Stimulated activated memory B cell treated with anti-CD40 and anti-IgM and Interleukin-4, amounts not matched to agents 10 μg/mL and 1 μg/mL and 100 μg/mL, for 72 hours (primary cell): ENCODE measurements around the gene TTC9.
"Not testable (repeated sequence)": the region's sequence is repeated elsewhere in the genome, so short reads cannot be mapped to it uniquely, and the experiment has no call there.

Source experiments
- ATAC-seq: fragments of 150-1000 bp; cut with Tn5 transposase; 2 replicates; pipeline ENCODE4 v1.10.0; 2021
- H3K27ac Mint-ChIP-seq: one replicate; pipeline ENCODE4 v1.8.0; 2022; ENCODE audit warnings: mild to moderate bottlenecking, mixed read lengths
- H3K27me3 Mint-ChIP-seq: one replicate; pipeline ENCODE4 v1.8.0; 2022; ENCODE audit warnings: mixed read lengths
- H3K36me3 Mint-ChIP-seq: one replicate; pipeline ENCODE4 v1.8.0; 2022; ENCODE audit warnings: mixed read lengths
- H3K4me1 Mint-ChIP-seq: one replicate; pipeline ENCODE4 v1.8.0; 2022; ENCODE audit warnings: mixed read lengths
- H3K4me3 Mint-ChIP-seq: one replicate; pipeline ENCODE4 v1.8.0; 2022; ENCODE audit warnings: mild to moderate bottlenecking, moderate library complexity, mixed read lengths
- H3K9me3 Mint-ChIP-seq: one replicate; pipeline ENCODE4 v1.8.0; 2022; ENCODE audit warnings: mixed read lengths

TTC9 gene

DNA sequence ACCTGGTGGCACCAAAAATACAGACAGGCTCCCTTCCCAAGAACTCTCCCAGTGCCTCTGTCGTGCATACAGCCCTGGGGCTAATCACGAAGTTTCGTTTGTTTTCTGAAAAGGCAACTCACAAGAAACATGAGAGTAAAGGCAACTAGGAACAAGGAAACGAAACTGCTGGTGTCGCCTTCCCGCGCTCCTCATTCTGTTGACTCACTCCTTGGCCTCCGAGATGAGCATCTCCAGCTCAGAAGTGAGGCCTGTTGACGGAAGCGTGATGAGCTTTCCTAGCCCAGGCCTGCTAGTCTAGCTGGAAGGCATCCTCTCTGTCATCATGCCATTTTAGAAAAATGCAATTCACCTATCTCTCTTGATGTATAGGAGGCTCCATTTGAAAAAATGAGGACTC lies 50.5 kb downstream of the TTC9 start:
- no peaks in the 10 kb centered on the region for H3K36me3 Mint-ChIP-seq
- H3K27me3 Mint-ChIP-seq, result no peaks in the 10 kb centered on the region
- no peaks in the 10 kb centered on the region for H3K4me1 Mint-ChIP-seq
- no peak for ATAC-seq
- H3K27ac Mint-ChIP-seq, result no peak overlapping the region
- no peaks in the 10 kb centered on the region for H3K9me3 Mint-ChIP-seq
- H3K4me3 Mint-ChIP-seq, result no peak overlapping the region

GRCh38 chr14:70696026-70696425 lies 54.3 kb downstream of the TTC9 start:
- no peaks in the 10 kb centered on the region for H3K36me3 Mint-ChIP-seq
- no peak overlapping the region for H3K4me3 Mint-ChIP-seq
- H3K9me3 Mint-ChIP-seq, result no peaks in the 10 kb centered on the region
- no peaks in the 10 kb centered on the region for H3K27me3 Mint-ChIP-seq
- ATAC-seq, result no peak
- peaks cover under 1% of the 10 kb centered on the region for H3K4me1 Mint-ChIP-seq
- H3K27ac Mint-ChIP-seq, result no peak overlapping the region

GRCh38 chr14:70697701-70698100 lies 56.0 kb downstream of the TTC9 start:
- Mint-ChIP-seq H3K27ac (peak overlapping the region; percentile 1), H3K4me3 (no peak overlapping the region), H3K4me1 (peaks cover 11% of the 10 kb centered on the region), H3K9me3 (no peaks in the 10 kb centered on the region), H3K36me3 (no peaks in the 10 kb centered on the region), H3K27me3 (no peaks in the 10 kb centered on the region)
- no peak for ATAC-seq

GRCh38 chr14:70698288-70698687 lies 56.6 kb downstream of the TTC9 start:
- H3K36me3 Mint-ChIP-seq, result no peaks in the 10 kb centered on the region
- H3K27me3 Mint-ChIP-seq, result no peaks in the 10 kb centered on the region
- no peak overlapping the region for H3K4me3 Mint-ChIP-seq
- no peaks in the 10 kb centered on the region for H3K9me3 Mint-ChIP-seq
- peaks cover 11% of the 10 kb centered on the region for H3K4me1 Mint-ChIP-seq
- no peak for ATAC-seq
- no peak overlapping the region for H3K27ac Mint-ChIP-seq

GRCh38 chr14:70699646-70700045 lies 57.9 kb downstream of the TTC9 start:
- no peak for ATAC-seq
- H3K36me3 Mint-ChIP-seq, result no peaks in the 10 kb centered on the region
- H3K4me3 Mint-ChIP-seq, result no peak overlapping the region
- peaks cover 11% of the 10 kb centered on the region for H3K4me1 Mint-ChIP-seq
- H3K27me3 Mint-ChIP-seq, result no peaks in the 10 kb centered on the region
- H3K27ac Mint-ChIP-seq, result no peak overlapping the region
- H3K9me3 Mint-ChIP-seq, result no peaks in the 10 kb centered on the region

- Mint-ChIP-seq H3K4me3 (no peak overlapping the region), H3K27me3 (no peaks in the 10 kb centered on the region), H3K36me3 (no peaks in the 10 kb centered on the region), H3K4me1 (peaks cover 17% of the 10 kb centered on the region), H3K9me3 (no peaks in the 10 kb centered on the region), H3K27ac (peak overlapping the region; percentile 16)
- no peak for ATAC-seq
These were observed 59.4 kb downstream of the TTC9 start for GRCh38 chr14:70700955-70701585.

DNA sequence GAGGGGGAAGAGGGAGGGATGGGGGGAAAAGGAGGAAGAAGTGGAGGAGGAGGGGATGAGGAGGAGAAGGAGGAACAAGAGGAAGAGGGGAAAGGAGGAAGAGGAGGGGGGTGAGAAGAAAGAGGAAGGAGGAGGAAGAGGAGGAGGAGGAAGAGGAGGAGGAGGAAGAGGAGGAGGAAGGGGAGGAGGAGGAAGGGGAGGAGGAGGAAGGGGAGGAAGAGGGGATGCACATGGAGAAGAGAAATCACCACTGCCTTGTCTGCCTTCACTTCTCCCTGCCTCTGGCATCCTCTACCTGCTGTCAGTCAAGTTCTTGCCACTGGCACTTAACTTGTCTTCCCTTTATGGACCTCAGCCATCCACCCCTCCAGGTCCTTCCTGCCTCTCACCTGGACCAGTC lies 59.9 kb downstream of the TTC9 start:
- peak overlapping the region; percentile 16 for H3K27ac Mint-ChIP-seq
- H3K36me3 Mint-ChIP-seq, result no peaks in the 10 kb centered on the region
- H3K9me3 Mint-ChIP-seq, result no peaks in the 10 kb centered on the region
- H3K4me1 Mint-ChIP-seq, result peaks cover 22% of the 10 kb centered on the region
- H3K4me3 Mint-ChIP-seq, result no peak overlapping the region
- no peaks in the 10 kb centered on the region for H3K27me3 Mint-ChIP-seq
- no peak for ATAC-seq

GRCh38 chr14:70702161-70702560 lies 60.4 kb downstream of the TTC9 start:
- H3K27ac Mint-ChIP-seq, result peak overlapping the region; percentile 16
- no peaks in the 10 kb centered on the region for H3K27me3 Mint-ChIP-seq
- H3K36me3 Mint-ChIP-seq, result no peaks in the 10 kb centered on the region
- no peak for ATAC-seq
- H3K9me3 Mint-ChIP-seq, result no peaks in the 10 kb centered on the region
- peaks cover 28% of the 10 kb centered on the region for H3K4me1 Mint-ChIP-seq
- no peak overlapping the region for H3K4me3 Mint-ChIP-seq

DNA sequence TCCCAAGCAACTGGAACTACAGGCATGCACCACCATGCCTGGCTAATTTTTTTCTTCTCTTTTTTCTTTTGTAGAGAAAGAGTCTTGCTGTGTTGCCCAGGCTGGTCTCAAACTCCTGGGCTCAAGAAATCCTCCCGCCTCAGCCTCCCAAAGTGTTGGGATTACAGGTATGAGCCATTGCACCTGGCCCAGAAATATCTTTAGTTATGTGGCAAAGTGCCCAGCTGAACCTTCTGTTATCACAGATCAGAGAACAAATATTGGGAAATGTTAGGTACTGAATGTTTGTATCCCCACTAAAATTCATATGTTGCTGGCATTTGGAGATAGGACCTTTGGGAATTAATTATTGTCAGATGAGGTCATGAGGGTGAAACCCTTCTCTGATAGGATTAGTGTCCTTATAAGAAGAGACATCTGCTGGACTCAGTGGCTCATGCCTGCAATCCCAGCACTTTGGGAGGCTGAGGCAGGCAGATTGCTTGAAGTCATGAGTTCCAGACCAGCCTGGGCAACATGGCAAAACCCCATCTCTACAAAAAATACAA lies 62.0 kb downstream of the TTC9 start:
- not testable (repeated sequence) for H3K36me3 Mint-ChIP-seq, H3K27ac Mint-ChIP-seq, ATAC-seq, H3K4me3 Mint-ChIP-seq, H3K9me3 Mint-ChIP-seq, H3K27me3 Mint-ChIP-seq
- H3K4me1 Mint-ChIP-seq, result peaks cover 33% of the 10 kb centered on the region

DNA sequence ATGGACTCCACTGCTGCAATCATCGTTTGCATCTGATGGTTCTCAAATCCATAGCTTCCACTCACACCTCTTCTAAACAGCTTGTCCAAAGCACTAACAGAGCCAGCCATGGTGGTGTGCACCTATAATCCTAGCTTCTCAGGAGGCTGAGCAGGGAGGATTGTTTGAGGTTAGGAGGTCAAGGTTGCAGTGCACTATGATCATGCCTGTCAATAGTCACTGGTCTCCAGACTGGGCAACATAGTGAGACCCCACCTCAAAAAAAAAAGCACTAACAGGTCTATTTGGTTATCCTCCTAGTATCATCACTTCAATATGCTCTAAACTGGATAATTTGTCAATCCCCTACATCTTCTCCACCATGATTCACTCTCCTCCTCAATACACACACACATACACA lies 63.2 kb downstream of the TTC9 start:
- Mint-ChIP-seq H3K4me1 (peaks cover 33% of the 10 kb centered on the region), H3K27me3 (no peaks in the 10 kb centered on the region), H3K36me3 (no peaks in the 10 kb centered on the region), H3K27ac (peak overlapping the region; percentile 11), H3K9me3 (no peaks in the 10 kb centered on the region), H3K4me3 (no peak overlapping the region)
- ATAC-seq, result no peak

- Mint-ChIP-seq H3K4me3 (no peak overlapping the region), H3K4me1 (peaks cover 42% of the 10 kb centered on the region), H3K9me3 (no peaks in the 10 kb centered on the region), H3K36me3 (no peaks in the 10 kb centered on the region), H3K27me3 (no peaks in the 10 kb centered on the region), H3K27ac (peak overlapping the region; percentile 11)
- ATAC-seq, result no peak
These were observed 64.5 kb downstream of the TTC9 start for GRCh38 chr14:70706177-70706576.

GRCh38 chr14:70707138-70708038 lies 65.7 kb downstream of the TTC9 start:
- no peaks in the 10 kb centered on the region for H3K9me3 Mint-ChIP-seq
- no peak overlapping the region for H3K4me3 Mint-ChIP-seq
- no peak overlapping the region for H3K27ac Mint-ChIP-seq
- ATAC-seq, result peak; percentile 88
- H3K36me3 Mint-ChIP-seq, result no peaks in the 10 kb centered on the region
- no peaks in the 10 kb centered on the region for H3K27me3 Mint-ChIP-seq
- H3K4me1 Mint-ChIP-seq, result peaks cover 40% of the 10 kb centered on the region

GRCh38 chr14:70708717-70709570 lies 67.2 kb downstream of the TTC9 start:
- Mint-ChIP-seq H3K36me3 (no peaks in the 10 kb centered on the region), H3K4me3 (no peak overlapping the region), H3K4me1 (peaks cover 43% of the 10 kb centered on the region), H3K9me3 (no peaks in the 10 kb centered on the region), H3K27me3 (no peaks in the 10 kb centered on the region), H3K27ac (no peak overlapping the region)
- no peak for ATAC-seq

GRCh38 chr14:70709726-70710382 lies 68.1 kb downstream of the TTC9 start:
- peak overlapping the region; percentile 77 for H3K27ac Mint-ChIP-seq
- no peaks in the 10 kb centered on the region for H3K9me3 Mint-ChIP-seq
- no peak for ATAC-seq
- H3K27me3 Mint-ChIP-seq, result no peaks in the 10 kb centered on the region
- H3K4me3 Mint-ChIP-seq, result no peak overlapping the region
- peaks cover 47% of the 10 kb centered on the region for H3K4me1 Mint-ChIP-seq
- H3K36me3 Mint-ChIP-seq, result no peaks in the 10 kb centered on the region

- Mint-ChIP-seq H3K4me3 (no peak overlapping the region), H3K27me3 (no peaks in the 10 kb centered on the region), H3K27ac (peak overlapping the region; percentile 77), H3K36me3 (no peaks in the 10 kb centered on the region), H3K9me3 (no peaks in the 10 kb centered on the region), H3K4me1 (peaks cover 37% of the 10 kb centered on the region)
- ATAC-seq, result no peak
These were observed 69.7 kb downstream of the TTC9 start for GRCh38 chr14:70711451-70711850.
